Type B pancreatic cell (in vitro differentiated cells): ENCODE measurements around the gene KIF5A. TPM values are rescaled to one million over a fixed set of nuclear protein-coding genes. Genes with fewer than 3 reads are reported as not detected.

ENCODE experiments used
- DNase-seq: peaks from one replicate; pipeline ENCODE4 v3.0.0; 2021; ENCODE audit warnings: mixed read lengths; ENCODE audit not compliant: unreplicated experiment; ENCODE audit errors: extremely low spot score
- H3K27ac Mint-ChIP-seq: 2 replicates; pipeline ENCODE4 v1.8.0; 2021; ENCODE audit warnings: mild to moderate bottlenecking, mixed read lengths
- H3K27me3 Mint-ChIP-seq: 2 replicates; pipeline ENCODE4 v1.8.0; 2021; ENCODE audit warnings: mixed read lengths
- H3K36me3 Mint-ChIP-seq: 2 replicates; pipeline ENCODE4 v1.8.0; 2021; ENCODE audit warnings: mixed read lengths
- H3K4me1 Mint-ChIP-seq: one replicate; pipeline ENCODE4 v1.8.0; 2021; ENCODE audit warnings: mixed read lengths; ENCODE audit not compliant: unreplicated experiment
- H3K4me3 Mint-ChIP-seq: 2 replicates; pipeline ENCODE4 v1.8.0; 2021; ENCODE audit warnings: mild to moderate bottlenecking, mixed read lengths
- H3K9me3 Mint-ChIP-seq: 2 replicates; pipeline ENCODE4 v1.8.0; 2021; ENCODE audit warnings: mixed read lengths
- total RNA-seq: library from RNA; stranded (reverse); gene quantifications from 2 replicates; pipeline ENCODE4 v1.2.1, GENCODE V29; 2021; ENCODE audit warnings: low replicate concordance
- TF ChIP-seq, protein P1 (sequence below): fragments of 200-600 bp; sonication (generic); conservative IDR thresholded peaks from 2 replicates; pipeline ENCODE4 v1.5.0; 2021; ENCODE audit warnings: antibody characterized with exemption, mild to moderate bottlenecking

Gene KIF5A
- total RNA-seq, 1 donor from 2014 or later, result 4.4 TPM

- Mint-ChIP-seq H3K36me3 (peaks cover 37% of the 10 kb centered on the region), H3K27ac (peak overlapping the region; percentile 50), H3K27me3 (no peaks in the 10 kb centered on the region), H3K9me3 (no peaks in the 10 kb centered on the region), H3K4me1 (peaks cover 1% of the 10 kb centered on the region), H3K4me3 (no peak overlapping the region)
- TF ChIP-seq, protein P1, sequence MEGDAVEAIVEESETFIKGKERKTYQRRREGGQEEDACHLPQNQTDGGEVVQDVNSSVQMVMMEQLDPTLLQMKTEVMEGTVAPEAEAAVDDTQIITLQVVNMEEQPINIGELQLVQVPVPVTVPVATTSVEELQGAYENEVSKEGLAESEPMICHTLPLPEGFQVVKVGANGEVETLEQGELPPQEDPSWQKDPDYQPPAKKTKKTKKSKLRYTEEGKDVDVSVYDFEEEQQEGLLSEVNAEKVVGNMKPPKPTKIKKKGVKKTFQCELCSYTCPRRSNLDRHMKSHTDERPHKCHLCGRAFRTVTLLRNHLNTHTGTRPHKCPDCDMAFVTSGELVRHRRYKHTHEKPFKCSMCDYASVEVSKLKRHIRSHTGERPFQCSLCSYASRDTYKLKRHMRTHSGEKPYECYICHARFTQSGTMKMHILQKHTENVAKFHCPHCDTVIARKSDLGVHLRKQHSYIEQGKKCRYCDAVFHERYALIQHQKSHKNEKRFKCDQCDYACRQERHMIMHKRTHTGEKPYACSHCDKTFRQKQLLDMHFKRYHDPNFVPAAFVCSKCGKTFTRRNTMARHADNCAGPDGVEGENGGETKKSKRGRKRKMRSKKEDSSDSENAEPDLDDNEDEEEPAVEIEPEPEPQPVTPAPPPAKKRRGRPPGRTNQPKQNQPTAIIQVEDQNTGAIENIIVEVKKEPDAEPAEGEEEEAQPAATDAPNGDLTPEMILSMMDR, result no peak
- DNase-seq, result no peak
Measured at GRCh38 chr12:57535764-57536596, 13.9 kb upstream of the KIF5A start.

DNA sequence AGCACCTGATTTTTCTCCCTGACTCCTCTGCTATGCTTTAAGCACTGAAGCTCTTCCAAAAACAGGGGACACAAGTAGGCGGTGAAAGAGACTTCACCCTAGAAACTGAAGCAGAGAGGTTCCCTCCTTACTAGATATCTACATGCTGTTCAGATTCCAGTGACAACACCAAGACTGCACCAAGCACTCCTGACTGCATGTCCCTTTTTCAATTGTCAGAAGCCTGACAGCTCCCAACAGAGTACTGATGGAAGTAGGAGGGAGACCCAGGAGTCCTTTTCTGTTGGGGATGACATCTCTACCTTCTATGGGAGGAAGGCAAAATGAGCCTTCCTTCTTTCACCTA lies 13.3 kb upstream of the KIF5A start:
- Mint-ChIP-seq H3K36me3 (peaks cover 37% of the 10 kb centered on the region), H3K9me3 (no peaks in the 10 kb centered on the region), H3K27me3 (no peaks in the 10 kb centered on the region), H3K4me1 (peaks cover 6% of the 10 kb centered on the region), H3K27ac (no peak overlapping the region), H3K4me3 (no peak overlapping the region)
- no peak for DNase-seq
- TF ChIP-seq, protein P1, result no peak

DNA sequence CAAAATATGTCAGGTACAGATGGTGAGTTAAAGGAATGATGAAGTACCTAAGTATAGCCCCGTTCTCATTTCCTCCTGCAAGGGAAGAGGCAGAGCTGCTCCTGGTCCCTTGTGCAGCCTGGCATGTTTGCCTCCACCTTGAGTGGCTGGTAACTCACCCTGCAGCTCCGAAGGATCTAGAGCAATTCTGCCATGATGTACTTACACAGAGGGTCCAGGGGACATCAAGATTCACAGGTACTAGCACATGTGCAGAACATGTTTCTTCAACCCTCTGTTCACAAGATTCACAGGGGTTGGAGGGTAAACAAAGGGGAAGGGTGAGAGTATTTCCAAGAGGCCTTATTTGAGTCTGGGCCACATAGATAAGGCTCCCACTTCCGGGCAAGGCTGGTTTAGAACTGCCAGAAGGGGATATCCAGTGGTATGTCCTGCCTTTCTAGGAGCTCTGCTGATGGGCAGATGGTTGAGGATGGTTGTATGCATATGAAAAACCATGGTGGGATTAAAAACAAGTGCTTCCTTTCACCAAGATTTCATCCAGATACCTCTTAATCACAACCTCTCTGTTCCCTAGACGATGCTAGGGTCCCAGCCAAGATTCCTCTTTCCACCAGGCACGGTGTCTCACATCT lies 10.6 kb upstream of the KIF5A start:
- Mint-ChIP-seq H3K4me1 (peaks cover 6% of the 10 kb centered on the region), H3K9me3 (no peaks in the 10 kb centered on the region), H3K27ac (no peak overlapping the region), H3K4me3 (no peak overlapping the region), H3K27me3 (no peaks in the 10 kb centered on the region), H3K36me3 (peaks cover 28% of the 10 kb centered on the region)
- TF ChIP-seq, protein P1, result no peak
- DNase-seq, result no peak

- peaks cover 9% of the 10 kb centered on the region for H3K4me1 Mint-ChIP-seq
- no peaks in the 10 kb centered on the region for H3K27me3 Mint-ChIP-seq
- H3K36me3 Mint-ChIP-seq, result peaks cover 17% of the 10 kb centered on the region
- TF ChIP-seq, protein P1, result no peak
- no peak overlapping the region for H3K27ac Mint-ChIP-seq
- H3K4me3 Mint-ChIP-seq, result peak overlapping the region; percentile 28
- no peaks in the 10 kb centered on the region for H3K9me3 Mint-ChIP-seq
- no peak for DNase-seq
Measured at GRCh38 chr12:57541001-57541400, 8.8 kb upstream of the KIF5A start.

DNA sequence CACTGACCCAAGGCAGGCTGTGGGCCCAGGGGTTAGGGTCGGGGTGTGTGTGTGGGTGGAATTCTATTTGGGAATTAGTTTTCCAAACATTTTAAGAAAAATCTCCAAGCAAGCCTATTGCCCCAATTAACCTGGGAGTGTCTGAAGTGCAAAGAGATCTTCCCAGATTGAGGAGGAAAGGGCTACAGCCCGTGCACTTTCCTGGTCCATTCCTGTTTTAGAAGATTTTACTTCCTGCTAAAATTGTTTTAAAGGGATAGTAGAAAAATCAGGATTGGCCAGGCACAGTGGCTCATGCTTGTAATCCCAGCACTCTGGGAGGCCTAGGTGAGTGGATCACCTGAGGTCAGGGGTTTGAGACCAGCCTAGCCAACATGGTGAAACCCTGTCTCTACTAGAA lies 8.1 kb upstream of the KIF5A start:
- Mint-ChIP-seq H3K36me3 (peaks cover 17% of the 10 kb centered on the region), H3K27me3 (no peaks in the 10 kb centered on the region), H3K9me3 (no peaks in the 10 kb centered on the region), H3K27ac (no peak overlapping the region), H3K4me1 (peaks cover 11% of the 10 kb centered on the region), H3K4me3 (no peak overlapping the region)
- DNase-seq, result no peak
- TF ChIP-seq, protein P1, result no peak
